ENCODE results near the gene C2orf15.
"Not testable (repeated sequence)": the region's sequence is repeated elsewhere in the genome, so short reads cannot be mapped to it uniquely, and the experiment has no call there.

C2orf15 gene

GRCh38 chr2:99166218-99166617, 24.7 kb downstream of the C2orf15 start:
- DNase-seq (ENCODE audit: low read depth, low spot score): no peak

- no peak for DNase-seq (ENCODE audit: low read depth, low spot score)
These were observed 28.0 kb downstream of the C2orf15 start for GRCh38 chr2:99169534-99169933.

- DNase-seq (ENCODE audit: low read depth, low spot score): no peak
These were observed 30.1 kb downstream of the C2orf15 start for GRCh38 chr2:99171377-99172140.

- DNase-seq (ENCODE audit: low read depth, low spot score): peak; percentile 86
These were observed 39.5 kb downstream of the C2orf15 start, which contains the start of the genes MITD1 and MRPL30 for GRCh38 chr2:99180755-99181623. Gene MITD1 (minus strand): TSS chr2:99181058. CDS start chr2:99180981, 77 bp downstream. Gene MRPL30 (plus strand): TSS chr2:99181184. CDS start chr2:99186204, 5,020 bp downstream.

GRCh38 chr2:99181624-99182000, 40.1 kb downstream of the C2orf15 start:
- no peak for DNase-seq (ENCODE audit: low read depth, low spot score)

- DNase-seq (ENCODE audit: low read depth, low spot score): no peak
These were observed 41.5 kb downstream of the C2orf15 start for GRCh38 chr2:99183025-99183424.

- DNase-seq (ENCODE audit: low read depth, low spot score): no peak
These were observed 43.3 kb downstream of the C2orf15 start for GRCh38 chr2:99184811-99185210.

- DNase-seq (ENCODE audit: low read depth, low spot score): no peak
These were observed 45.5 kb downstream of the C2orf15 start for GRCh38 chr2:99187011-99187410.

- DNase-seq (ENCODE audit: low read depth, low spot score): no peak
These were observed 46.9 kb downstream of the C2orf15 start for GRCh38 chr2:99188357-99188756.

- DNase-seq (ENCODE audit: low read depth, low spot score): no peak
These were observed 49.0 kb downstream of the C2orf15 start for GRCh38 chr2:99190548-99190947.

- not testable (repeated sequence) for DNase-seq (ENCODE audit: low read depth, low spot score)
These were observed 50.9 kb downstream of the C2orf15 start for GRCh38 chr2:99192364-99192763.

GRCh38 chr2:99198103-99198841, 56.8 kb downstream of the C2orf15 start:
- DNase-seq (ENCODE audit: low read depth, low spot score): no peak

GRCh38 chr2:99200076-99200800, 58.7 kb downstream of the C2orf15 start:
- DNase-seq (ENCODE audit: low read depth, low spot score): no peak
